Parathyroid adenoma (tissue), 2 donors: ENCODE results near the gene NR2C2AP.

Experiments
- H2AFZ ChIP-seq: fragments of 300-600 bp; sonication (generic); one replicate; pipeline ENCODE4 v1.7.0; 2017; ENCODE audit warnings: antibody characterized with exemption, mild to moderate bottlenecking
- H3K27ac ChIP-seq: fragments of 300-600 bp; sonication (generic); one replicate; pipeline ENCODE4 v1.7.0; 2017
- H3K27me3 ChIP-seq: fragments of 300-600 bp; sonication (generic); one replicate; pipeline ENCODE4 v1.7.0; 2017; ENCODE audit warnings: low read length; ENCODE audit not compliant: control insufficient read depth, insufficient read depth
- H3K36me3 ChIP-seq: fragments of 300-600 bp; sonication (generic); one replicate; pipeline ENCODE4 v1.7.0; 2017; ENCODE audit warnings: low read length; ENCODE audit not compliant: control insufficient read depth, insufficient read depth
- H3K4me1 ChIP-seq: fragments of 300-600 bp; sonication (generic); one replicate; pipeline ENCODE4 v1.7.0; 2017; ENCODE audit warnings: control low read depth
- H3K4me2 ChIP-seq: fragments of 300-600 bp; sonication (generic); one replicate; pipeline ENCODE4 v1.7.0; 2017; ENCODE audit warnings: low read length
- H3K4me3 ChIP-seq: fragments of 300-600 bp; sonication (generic); one replicate; pipeline ENCODE4 v1.7.0; 2017; ENCODE audit warnings: low read depth, low read length
- H3K79me2 ChIP-seq: fragments of 300-600 bp; sonication (generic); one replicate; pipeline ENCODE4 v1.7.0; 2017; ENCODE audit warnings: control low read depth
- H3K9ac ChIP-seq: fragments of 300-600 bp; sonication (generic); one replicate; pipeline ENCODE4 v1.7.0; 2017; ENCODE audit warnings: mild to moderate bottlenecking
- H3K9me3 ChIP-seq: fragments of 300-600 bp; sonication (generic); one replicate; pipeline ENCODE4 v1.7.0; 2017; ENCODE audit warnings: low read length; ENCODE audit not compliant: control insufficient read depth
- CTCF ChIP-seq: fragments of 300-600 bp; sonication (generic); IDR thresholded peaks from one replicate; pipeline ENCODE4 v1.7.0; 2017; ENCODE audit warnings: antibody characterized with exemption, mild to moderate bottlenecking
- donor health status: primary hyperparathyroidism.

NR2C2AP gene

GRCh38 chr19:19169236-19170052 is 33.8 kb downstream of the NR2C2AP start:
- Histone ChIP-seq H3K79me2 (no peaks in the 10 kb centered on the region), H3K27me3 (no peaks in the 10 kb centered on the region), H3K27ac (no peak overlapping the region), H3K9ac (no peak overlapping the region), H2AFZ (no peak overlapping the region), H3K36me3 (no peaks in the 10 kb centered on the region), H3K4me2 (no peak overlapping the region), H3K4me3 (no peak overlapping the region), H3K4me1 (peaks cover 2% of the 10 kb centered on the region), H3K9me3 (no peaks in the 10 kb centered on the region)
- no peak for TF ChIP-seq CTCF

GRCh38 chr19:19167612-19168011 is 35.6 kb downstream of the NR2C2AP start:
- TF ChIP-seq CTCF = no peak
- Histone ChIP-seq H2AFZ (no peak overlapping the region), H3K27ac (no peak overlapping the region), H3K9me3 (no peaks in the 10 kb centered on the region), H3K9ac (no peak overlapping the region), H3K4me3 (no peak overlapping the region), H3K27me3 (no peaks in the 10 kb centered on the region), H3K4me1 (peaks cover 2% of the 10 kb centered on the region), H3K4me2 (no peak overlapping the region), H3K79me2 (no peaks in the 10 kb centered on the region), H3K36me3 (no peaks in the 10 kb centered on the region)

GRCh38 chr19:19165396-19165795 is 37.8 kb downstream of the NR2C2AP start:
- TF ChIP-seq CTCF = no peak
- no peak overlapping the region for H3K4me3 ChIP-seq

GRCh38 chr19:19162495-19162894 is 40.7 kb downstream of the NR2C2AP start:
- Histone ChIP-seq H3K9me3 (no peaks in the 10 kb centered on the region), H3K4me3 (no peak overlapping the region), H3K79me2 (no peaks in the 10 kb centered on the region), H2AFZ (no peak overlapping the region), H3K4me2 (no peak overlapping the region), H3K9ac (no peak overlapping the region), H3K27ac (no peak overlapping the region), H3K36me3 (no peaks in the 10 kb centered on the region), H3K4me1 (no peaks in the 10 kb centered on the region), H3K27me3 (no peaks in the 10 kb centered on the region)
- no peak for TF ChIP-seq CTCF

More at GRCh38 chr19:19165396-19165795, 37.8 kb downstream of the NR2C2AP start:
- Histone ChIP-seq H3K4me2 (no peak overlapping the region), H3K9me3 (no peaks in the 10 kb centered on the region), H3K9ac (no peak overlapping the region), H3K27ac (no peak overlapping the region), H3K79me2 (no peaks in the 10 kb centered on the region), H2AFZ (no peak overlapping the region), H3K27me3 (no peaks in the 10 kb centered on the region), H3K4me1 (peaks cover 2% of the 10 kb centered on the region), H3K36me3 (no peaks in the 10 kb centered on the region)
